Astrocyte (in vitro differentiated cells and primary cell): Measurements from ENCODE around the gene CCDC116. TPM values are rescaled to one million over a fixed set of nuclear protein-coding genes. Genes with fewer than 3 reads are reported as not detected.
"Not testable (repeated sequence)": the region's sequence is repeated elsewhere in the genome, so short reads cannot be mapped to it uniquely, and the experiment has no call there.

ENCODE experiments used
- DNase-seq: peaks from one replicate; pipeline ENCODE4 v3.0.0-alpha.2; 2010; ENCODE audit warnings: low read depth
- FAIRE-seq: peaks from 2 replicates; lab custom pipeline; 2011; peaks lifted over from hg19 to GRCh38; lab: Jason Lieb, UNC
- H2AFZ ChIP-seq: 2 replicates; pipeline ENCODE4 v1.6.0; 2012; ENCODE audit warnings: low read depth, low read length, inconsistent platforms
- H3K27ac ChIP-seq: 2 replicates; pipeline ENCODE4 v1.5.1; 2011; ENCODE audit warnings: low read depth, low read length, inconsistent platforms
- H3K27me3 ChIP-seq: 2 replicates; pipeline ENCODE4 v1.6.0; 2011; ENCODE audit warnings: low read length, inconsistent platforms; ENCODE audit not compliant: insufficient read depth
- H3K36me3 ChIP-seq: 2 replicates; pipeline ENCODE4 v1.5.1; 2011; ENCODE audit warnings: low read length, inconsistent platforms; ENCODE audit not compliant: insufficient read depth
- H3K4me1 ChIP-seq: 2 replicates; pipeline ENCODE4 v1.5.1; 2011; ENCODE audit warnings: low read length, inconsistent platforms; ENCODE audit not compliant: insufficient read depth
- H3K4me2 ChIP-seq: 2 replicates; pipeline ENCODE4 v1.6.0; 2012; ENCODE audit warnings: low read length, inconsistent platforms
- H3K4me3 ChIP-seq: 2 replicates; pipeline ENCODE4 v1.5.1; 2011; ENCODE audit warnings: low read depth, mild to moderate bottlenecking, low read length, inconsistent platforms; ENCODE audit not compliant: insufficient read depth
- H3K79me2 ChIP-seq: 2 replicates; pipeline ENCODE4 v1.6.0; 2012; ENCODE audit warnings: mild to moderate bottlenecking, low read length, inconsistent platforms; ENCODE audit not compliant: insufficient read depth
- H3K9ac ChIP-seq: 2 replicates; pipeline ENCODE4 v1.6.0; 2012; ENCODE audit warnings: mild to moderate bottlenecking, low read length, inconsistent platforms
- H3K9me3 ChIP-seq: 2 replicates; pipeline ENCODE4 v1.5.1; 2012; ENCODE audit warnings: low read depth, mild to moderate bottlenecking, low read length, inconsistent platforms; ENCODE audit not compliant: insufficient read depth
- H4K20me1 ChIP-seq: 2 replicates; pipeline ENCODE4 v1.6.0; 2012; ENCODE audit warnings: low read length, inconsistent platforms; ENCODE audit not compliant: insufficient read depth
- H3K27ac Mint-ChIP-seq: one replicate; pipeline ENCODE4 v1.8.0; 2021; ENCODE audit warnings: mild to moderate bottlenecking, mixed read lengths; ENCODE audit not compliant: unreplicated experiment
- H3K27me3 Mint-ChIP-seq: one replicate; pipeline ENCODE4 v1.8.0; 2021; ENCODE audit warnings: low read depth, mixed read lengths; ENCODE audit not compliant: unreplicated experiment
- H3K36me3 Mint-ChIP-seq: one replicate; pipeline ENCODE4 v1.8.0; 2021; ENCODE audit warnings: low read depth, mixed read lengths; ENCODE audit not compliant: unreplicated experiment
- H3K4me1 Mint-ChIP-seq: one replicate; pipeline ENCODE4 v1.8.0; 2021; ENCODE audit warnings: low read depth, mixed read lengths; ENCODE audit not compliant: unreplicated experiment
- H3K4me3 Mint-ChIP-seq: one replicate; pipeline ENCODE4 v1.8.0; 2021; ENCODE audit warnings: mild to moderate bottlenecking, moderate library complexity, mixed read lengths; ENCODE audit not compliant: unreplicated experiment
- H3K9me3 Mint-ChIP-seq: one replicate; pipeline ENCODE4 v1.8.0; 2021; ENCODE audit warnings: mild to moderate bottlenecking, mixed read lengths; ENCODE audit not compliant: unreplicated experiment
- CTCF ChIP-seq: IDR thresholded peaks from 2 replicates; pipeline ENCODE4 v1.5.1; 2011; ENCODE audit warnings: low read depth, mild to moderate bottlenecking, inconsistent platforms, low read length, moderate library complexity; ENCODE audit not compliant: insufficient read depth
- EZH2 ChIP-seq: IDR thresholded peaks from 2 replicates; pipeline ENCODE4 v1.6.1; 2012; ENCODE audit warnings: mild to moderate bottlenecking, low read length, inconsistent platforms; ENCODE audit not compliant: insufficient read depth
- total RNA-seq: library from RNA; stranded (reverse); gene quantifications from 2 replicates; pipeline ENCODE4 v1.2.1, GENCODE V29; 2021

CCDC116 gene
- total RNA-seq, 1 donor from 2014 or later, result 0.11 TPM

- Mint-ChIP-seq H3K4me1 (no peaks in the 10 kb centered on the region), H3K9me3 (no peaks in the 10 kb centered on the region), H3K36me3 (peaks cover 4% of the 10 kb centered on the region), H3K27ac (no peak overlapping the region), H3K4me3 (peak overlapping the region; percentile 27), H3K27me3 (peaks cover 22% of the 10 kb centered on the region)
- Histone ChIP-seq H3K27me3 (no peaks in the 10 kb centered on the region), H3K4me3 (no peak overlapping the region), H3K79me2 (no peaks in the 10 kb centered on the region), H3K4me2 (no peak overlapping the region), H2AFZ (no peak overlapping the region), H3K36me3 (no peaks in the 10 kb centered on the region), H3K4me1 (no peaks in the 10 kb centered on the region), H4K20me1 (no peaks in the 10 kb centered on the region), H3K9ac (no peak overlapping the region), H3K27ac (no peak overlapping the region), H3K9me3 (no peaks in the 10 kb centered on the region)
- FAIRE-seq (no peak), DNase-seq (no peak)
- TF ChIP-seq CTCF (no peak), EZH2 (no peak)
Observed at GRCh38 chr22:21634844-21635243, 2.3 kb downstream of the CCDC116 start.

GRCh38 chr22:21635771-21636510, 3.4 kb downstream of the CCDC116 start:
- H3K9me3 Mint-ChIP-seq, result no peaks in the 10 kb centered on the region
- peaks cover 22% of the 10 kb centered on the region for H3K27me3 Mint-ChIP-seq
- no peak for DNase-seq
- Histone ChIP-seq H2AFZ (no peak overlapping the region), H3K4me1 (no peaks in the 10 kb centered on the region), H3K9me3 (no peaks in the 10 kb centered on the region), H3K4me2 (no peak overlapping the region), H3K27me3 (no peaks in the 10 kb centered on the region), H3K4me3 (no peak overlapping the region), H4K20me1 (no peaks in the 10 kb centered on the region), H3K27ac (no peak overlapping the region), H3K36me3 (no peaks in the 10 kb centered on the region), H3K9ac (no peak overlapping the region), H3K79me2 (no peaks in the 10 kb centered on the region)
- no peaks in the 10 kb centered on the region for H3K4me1 Mint-ChIP-seq
- no peak for FAIRE-seq
- H3K4me3 Mint-ChIP-seq, result peak overlapping the region; percentile 50
- H3K27ac Mint-ChIP-seq, result no peak overlapping the region
- peaks cover 4% of the 10 kb centered on the region for H3K36me3 Mint-ChIP-seq
- no peak for TF ChIP-seq EZH2
- no peak for TF ChIP-seq CTCF

- TF ChIP-seq CTCF, result no peak
- no peak for TF ChIP-seq EZH2
- H3K27me3 Mint-ChIP-seq, result peaks cover 22% of the 10 kb centered on the region
- no peak for DNase-seq
- H3K4me3 Mint-ChIP-seq, result no peak overlapping the region
- H3K9me3 ChIP-seq, result no peaks in the 10 kb centered on the region
- H3K27ac ChIP-seq, result no peak overlapping the region
- no peak for FAIRE-seq
- no peaks in the 10 kb centered on the region for H3K9me3 Mint-ChIP-seq
- no peaks in the 10 kb centered on the region for H3K27me3 ChIP-seq
- H3K9ac ChIP-seq, result no peak overlapping the region
- H3K4me1 ChIP-seq, result peaks cover 6% of the 10 kb centered on the region
- no peak overlapping the region for H3K27ac Mint-ChIP-seq
- no peak overlapping the region for H3K4me3 ChIP-seq
- no peaks in the 10 kb centered on the region for H3K79me2 ChIP-seq
- H3K36me3 ChIP-seq, result no peaks in the 10 kb centered on the region
- no peaks in the 10 kb centered on the region for H4K20me1 ChIP-seq
- H3K36me3 Mint-ChIP-seq, result peaks cover 4% of the 10 kb centered on the region
- no peaks in the 10 kb centered on the region for H3K4me1 Mint-ChIP-seq
- no peak overlapping the region for H2AFZ ChIP-seq
- H3K4me2 ChIP-seq, result no peak overlapping the region
Observed at GRCh38 chr22:21636629-21637218, 4.2 kb downstream of the CCDC116 start.

- H3K36me3 Mint-ChIP-seq, H3K27ac Mint-ChIP-seq, H3K27ac ChIP-seq, H3K9me3 Mint-ChIP-seq, H3K9me3 ChIP-seq, H3K4me1 ChIP-seq, H3K79me2 ChIP-seq, H2AFZ ChIP-seq, H3K4me3 ChIP-seq, H3K4me2 ChIP-seq, H3K4me1 Mint-ChIP-seq, H4K20me1 ChIP-seq, FAIRE-seq, H3K27me3 ChIP-seq, H3K9ac ChIP-seq, H3K4me3 Mint-ChIP-seq, H3K36me3 ChIP-seq, DNase-seq: not testable (repeated sequence)
- H3K27me3 Mint-ChIP-seq, result peaks cover 22% of the 10 kb centered on the region
Observed at GRCh38 chr22:21637450-21637849, 4.9 kb downstream of the CCDC116 start.
